NCI-H1417 treated with DMSO at 0.1 percent for 48 hours (cell line): ENCODE measurements around the gene GDPD4.

Experiments used
- DNase-seq: peaks from one replicate; lab custom pipeline; 2025; lab: John Stamatoyannopoulos, UW

The GDPD4 gene

DNA sequence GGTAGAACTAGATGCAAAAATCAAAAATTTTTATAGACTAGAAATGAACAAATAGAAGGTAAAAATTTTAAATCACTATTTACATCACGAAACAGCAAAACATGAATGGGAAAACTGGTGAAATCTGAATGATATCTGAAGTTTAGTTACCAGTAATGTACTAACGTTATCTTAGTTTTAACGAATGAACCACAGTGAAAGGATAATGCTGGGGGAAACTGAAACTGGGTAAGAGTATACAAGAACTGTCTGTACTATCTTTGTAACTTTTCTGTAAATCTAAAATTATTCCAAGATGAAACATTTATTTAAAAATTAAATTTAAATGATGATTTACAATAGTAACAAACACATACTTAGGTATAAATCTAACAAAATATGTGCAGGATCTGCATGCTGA lies 7.4 kb downstream of the GDPD4 start:
- no peak for DNase-seq

GRCh38 chr11:77289737-77290136 lies 11.7 kb downstream of the GDPD4 start:
- no peak for DNase-seq

GRCh38 chr11:77287615-77288273 lies 13.7 kb downstream of the GDPD4 start:
- DNase-seq = no peak

DNA sequence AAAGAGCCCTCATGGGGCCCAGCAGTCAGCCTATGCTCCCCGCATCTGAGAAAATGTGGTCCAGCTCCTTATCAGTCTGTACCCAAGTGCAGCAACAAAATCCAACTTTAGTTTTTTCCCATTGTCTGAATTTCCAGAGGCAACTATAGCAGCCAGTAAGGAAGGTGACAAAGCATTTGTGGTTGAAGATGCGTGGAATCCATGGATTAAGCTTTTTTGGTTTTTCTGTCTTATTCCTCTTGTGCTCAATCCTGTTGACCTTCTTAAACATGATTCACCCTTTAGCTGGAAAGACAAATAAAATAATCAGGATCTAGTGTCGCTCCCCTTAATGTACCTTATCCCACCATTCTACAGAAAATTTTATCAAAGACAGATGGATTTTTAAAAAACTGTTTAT lies 14.3 kb downstream of the GDPD4 start:
- DNase-seq = no peak

DNA sequence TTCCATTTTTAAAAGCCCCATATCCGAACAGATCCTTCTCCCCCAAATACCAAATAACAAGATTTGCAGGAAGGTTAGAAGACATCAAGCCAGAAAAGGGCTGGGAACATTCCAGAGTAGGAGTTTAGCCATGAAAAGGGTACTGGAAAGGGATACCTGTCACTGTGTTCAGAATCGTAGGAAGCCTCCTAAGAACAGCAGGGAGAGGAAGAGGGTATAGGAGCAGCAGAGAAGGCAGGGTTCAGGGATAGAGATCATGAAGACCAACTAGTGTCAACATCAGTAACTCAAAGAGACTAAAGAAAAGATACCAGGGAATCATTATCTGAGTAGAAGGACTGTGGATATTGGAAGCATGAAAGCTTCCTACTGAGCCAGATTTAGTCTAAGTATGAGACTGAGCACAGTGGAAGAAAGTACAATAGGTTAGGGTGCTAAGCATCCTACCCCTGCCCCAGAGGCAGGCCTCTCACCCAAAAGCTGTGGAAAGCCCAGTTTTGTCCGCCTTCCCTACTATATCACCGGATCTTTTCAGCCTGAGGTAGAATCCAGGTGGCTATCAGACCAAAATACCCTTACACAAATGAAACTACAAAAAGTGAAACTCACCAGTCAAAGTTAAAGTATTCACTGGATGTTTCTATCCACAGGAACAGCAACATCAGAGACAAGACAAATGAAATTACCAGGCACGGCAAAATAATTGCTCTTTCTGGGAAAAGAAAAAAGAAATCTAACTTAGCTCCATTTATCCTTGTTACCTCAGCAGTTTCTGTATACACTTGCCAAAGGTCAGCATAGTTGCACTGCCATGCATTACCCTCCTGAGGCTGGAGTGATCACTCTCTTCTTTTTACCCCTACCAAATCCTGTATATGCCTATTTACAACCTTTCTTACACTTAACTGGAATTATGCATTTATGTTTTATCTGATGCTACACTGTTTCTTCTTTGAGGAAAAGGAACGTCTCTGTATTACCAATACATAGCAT lies 16.7 kb downstream of the GDPD4 start:
- no peak for DNase-seq

DNA sequence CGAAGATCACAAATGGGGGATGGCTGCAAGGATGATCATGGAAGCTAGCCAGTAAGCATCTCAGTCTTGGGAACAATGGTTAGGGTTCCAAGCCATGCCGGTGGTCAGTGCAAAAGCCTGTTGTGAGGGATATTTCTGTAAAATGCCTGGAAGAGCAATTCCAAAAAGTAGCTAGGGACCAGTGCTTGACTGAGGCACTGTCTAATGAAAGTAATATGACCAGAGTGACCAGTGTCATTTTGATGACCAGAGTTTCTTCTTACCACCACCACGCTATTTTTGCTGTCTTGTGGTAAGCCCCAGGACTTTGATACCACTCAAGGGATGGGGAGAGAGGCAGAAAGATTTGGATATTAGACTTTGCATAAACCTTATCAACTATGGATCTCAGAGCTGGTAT lies 18.4 kb downstream of the GDPD4 start:
- no peak for DNase-seq

GRCh38 chr11:77278595-77279506 lies 22.6 kb downstream of the GDPD4 start:
- no peak for DNase-seq

DNA sequence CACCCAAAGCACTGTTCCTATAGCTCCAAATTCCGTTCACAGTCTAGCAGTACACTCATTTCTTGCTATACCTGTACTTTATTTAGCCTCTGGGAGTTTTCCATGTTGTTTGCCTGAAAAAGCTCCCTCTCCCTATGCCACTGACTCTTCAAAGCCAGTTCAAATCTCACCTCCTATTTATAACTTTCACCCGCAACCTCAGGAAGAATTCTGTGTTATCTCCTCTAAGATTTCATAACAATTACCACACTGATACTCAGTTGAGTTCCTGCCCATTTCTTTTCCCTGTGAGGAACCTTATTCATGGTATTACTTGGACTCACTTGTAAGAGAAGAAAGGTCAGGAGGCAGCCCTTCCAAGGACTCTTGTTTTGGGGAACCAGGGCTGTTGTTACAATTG lies 25.2 kb downstream of the GDPD4 start:
- DNase-seq = no peak

DNA sequence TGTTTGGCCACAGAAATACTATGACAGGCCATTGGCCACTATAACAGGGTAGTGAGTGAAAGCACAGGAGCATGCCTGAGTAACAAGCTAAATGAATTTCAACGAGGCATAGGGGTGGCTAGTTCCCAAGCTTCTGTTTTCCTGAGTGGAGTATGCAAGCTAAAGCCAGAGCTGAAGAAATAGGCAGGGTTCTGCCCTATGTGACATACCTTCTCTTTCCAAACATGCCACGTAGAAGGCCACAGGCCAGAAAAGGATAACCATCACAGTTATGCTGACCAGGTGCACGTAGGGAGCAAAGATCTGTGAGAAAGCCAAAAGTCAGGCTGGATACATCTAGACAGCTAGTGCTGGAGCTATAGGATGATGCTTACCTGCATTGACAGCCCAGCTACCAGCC lies 30.6 kb downstream of the GDPD4 start:
- DNase-seq = no peak

DNA sequence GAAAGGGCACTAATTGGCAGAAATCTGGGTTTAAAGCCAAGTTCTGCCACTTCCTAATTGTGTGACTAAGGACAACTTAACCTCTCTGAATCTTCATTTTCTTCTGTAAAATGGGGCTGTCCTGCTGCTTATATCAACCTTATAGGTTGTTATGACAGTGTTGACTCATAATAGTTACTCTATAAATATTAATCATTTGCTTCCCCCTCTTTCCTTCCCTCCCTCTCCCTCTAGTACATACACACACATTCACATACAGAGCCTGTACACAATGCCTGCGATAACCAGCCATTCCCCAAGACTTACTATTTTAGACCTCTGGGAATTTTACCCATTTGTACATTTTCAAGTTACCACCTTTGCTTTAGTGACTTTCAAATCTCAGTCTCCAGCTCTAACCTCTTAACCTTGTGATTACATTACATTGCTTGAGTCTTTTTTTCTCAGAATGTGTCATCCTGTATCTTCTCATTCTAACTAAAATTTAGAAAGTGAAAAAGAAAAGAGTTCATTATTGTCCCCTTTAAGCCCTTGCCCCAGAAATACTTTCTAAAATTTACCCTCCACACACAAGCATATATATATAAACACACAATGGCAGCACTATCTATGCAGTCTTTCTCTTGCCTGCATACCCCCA lies 31.9 kb downstream of the GDPD4 start:
- no peak for DNase-seq

GRCh38 chr11:77267962-77268361 lies 33.5 kb downstream of the GDPD4 start:
- DNase-seq = no peak

DNA sequence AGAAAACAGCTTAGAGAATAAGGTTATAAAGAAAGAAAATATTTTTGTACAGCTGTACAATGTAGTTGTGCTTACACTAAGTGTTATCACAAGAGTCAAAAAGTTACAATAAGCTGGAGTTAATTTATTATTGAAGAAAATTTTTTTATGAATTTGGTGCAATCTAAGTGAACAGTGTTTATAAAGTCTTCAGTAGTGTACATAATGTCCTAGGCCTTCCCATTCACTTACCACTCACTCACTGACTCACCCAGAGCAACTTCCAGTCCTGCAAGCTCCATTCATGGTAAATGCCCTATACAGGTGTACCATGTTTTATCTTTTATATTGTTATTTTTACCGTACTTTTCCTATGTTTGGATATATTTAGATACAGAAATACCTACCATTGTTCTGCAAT lies 34.7 kb downstream of the GDPD4 start:
- DNase-seq = no peak

DNA sequence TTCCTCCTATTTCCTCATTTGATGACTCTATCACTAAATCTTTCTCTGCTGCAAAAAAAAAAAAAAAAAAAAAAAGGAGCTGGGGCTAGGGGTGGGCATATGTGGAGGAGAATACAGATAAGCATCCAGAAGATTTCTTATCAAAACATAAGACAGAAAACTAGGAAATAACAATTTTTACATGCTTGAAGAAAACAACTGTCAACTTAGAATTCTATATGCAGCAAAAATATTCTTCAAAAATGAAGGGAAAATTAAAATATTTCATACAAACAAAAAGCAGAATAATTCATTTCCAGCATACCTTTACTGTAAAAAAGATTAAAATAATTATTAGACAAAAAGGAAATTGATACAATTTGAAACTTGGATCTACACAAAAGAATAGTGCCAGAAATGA lies 38.7 kb downstream of the GDPD4 start:
- DNase-seq = no peak

- DNase-seq = no peak
Measured at GRCh38 chr11:77259641-77260040, 41.8 kb downstream of the GDPD4 start.

DNA sequence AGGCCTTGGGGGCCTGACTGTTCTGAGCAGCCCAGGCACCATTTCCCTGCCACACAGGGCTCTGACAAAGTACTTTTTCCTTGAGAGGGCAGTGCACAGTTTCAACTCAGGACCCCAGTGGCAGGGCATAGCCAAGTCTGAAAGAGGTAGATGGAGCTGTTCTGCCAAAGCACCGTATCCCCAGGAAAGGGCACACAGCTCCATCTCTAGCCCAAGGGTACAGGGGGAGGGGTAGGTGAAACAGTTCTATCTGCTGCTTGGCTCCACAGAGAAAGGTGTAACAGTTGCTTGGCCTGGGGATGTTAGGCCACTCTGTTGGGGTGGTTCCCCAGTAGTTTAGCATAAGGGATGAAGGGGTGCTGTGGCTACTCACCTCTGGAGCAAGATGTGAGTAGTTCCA lies 47.8 kb downstream of the GDPD4 start:
- no peak for DNase-seq

DNA sequence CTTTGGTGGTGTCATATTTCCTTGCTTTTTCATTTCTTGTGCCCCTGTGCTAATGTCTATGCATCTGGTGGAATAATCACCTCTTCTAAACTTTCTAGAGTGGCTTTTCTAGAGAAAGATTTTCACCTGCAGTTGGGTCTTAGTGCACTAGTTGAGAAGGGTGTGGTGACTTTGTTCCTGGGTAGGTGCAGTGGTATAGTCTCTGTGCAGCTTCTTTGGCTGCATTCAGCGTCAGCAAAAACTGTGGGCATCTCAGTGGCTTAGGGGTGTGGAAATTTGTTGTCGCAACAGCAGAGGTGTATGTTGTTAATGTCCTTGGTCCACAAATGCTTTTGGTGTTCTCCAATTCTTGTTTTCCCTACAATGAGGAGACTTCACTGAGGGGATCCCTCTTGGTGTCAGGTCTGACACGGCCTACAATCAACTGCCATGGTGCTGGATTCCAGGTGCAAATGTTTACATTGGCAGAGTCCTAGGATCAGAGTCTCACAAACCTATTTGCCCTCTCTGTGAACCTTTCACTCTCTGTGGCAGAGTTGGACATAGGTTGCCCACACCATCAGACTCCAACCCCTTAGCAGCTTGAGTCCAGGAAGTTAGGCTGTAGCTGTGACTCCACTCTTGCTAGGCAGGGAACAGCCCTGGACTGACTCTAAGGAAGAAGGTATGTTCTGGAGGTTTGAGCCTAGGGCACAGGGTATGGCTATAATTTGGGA lies 48.8 kb downstream of the GDPD4 start:
- no peak for DNase-seq

DNA sequence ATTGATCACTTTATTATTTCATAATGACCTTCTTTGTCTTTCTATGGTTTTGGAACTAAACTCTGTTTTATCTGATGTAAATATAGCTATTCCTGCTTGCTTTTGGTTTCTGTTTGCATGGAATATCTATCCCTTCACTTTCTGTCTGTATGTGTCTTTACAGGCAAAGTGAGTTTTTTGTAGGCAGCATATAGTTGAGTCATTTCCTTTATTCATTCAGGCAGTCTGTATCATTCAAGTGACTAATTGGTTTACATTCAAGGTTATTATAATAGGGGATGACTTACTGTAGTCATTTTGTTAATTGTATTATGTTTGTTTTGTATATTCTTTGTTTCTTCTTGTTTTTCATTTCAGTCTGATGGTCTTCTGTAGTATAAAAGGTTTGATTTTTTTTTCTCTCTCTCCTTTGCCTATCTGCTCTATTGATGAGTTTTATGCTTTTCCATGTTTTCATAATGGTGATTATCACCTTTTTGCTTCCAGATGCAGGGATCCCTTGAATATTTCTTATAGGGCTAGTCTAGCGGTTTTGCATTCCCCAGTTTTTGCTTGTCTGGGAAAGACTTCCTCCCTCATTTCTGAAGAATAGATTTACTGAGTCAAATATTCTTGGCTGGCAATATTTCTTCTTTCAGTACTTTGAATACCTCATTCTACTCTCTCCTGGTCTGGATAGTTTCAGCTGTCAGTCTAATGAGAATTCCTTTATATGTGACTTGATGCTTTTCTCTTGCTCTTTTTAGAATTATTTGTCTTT lies 50.4 kb downstream of the GDPD4 start:
- DNase-seq = no peak

DNA sequence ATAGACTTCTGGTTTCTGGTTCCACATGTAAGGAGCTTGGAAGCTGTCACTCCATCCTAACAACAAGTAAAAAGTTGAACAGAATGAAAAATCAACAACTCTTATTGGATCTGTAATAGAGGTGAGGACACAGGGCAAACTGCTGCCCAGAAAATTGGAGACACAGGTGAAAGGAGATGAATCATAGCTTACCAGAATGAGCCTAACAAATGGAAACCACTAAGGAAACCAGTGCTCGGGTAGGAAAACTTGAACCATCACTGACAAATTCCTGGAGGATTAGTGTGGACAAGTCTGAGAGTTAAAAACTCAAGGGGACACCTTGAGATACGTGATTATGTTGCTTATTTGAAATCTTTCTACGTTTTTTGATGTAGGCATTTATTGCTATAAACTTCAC lies 52.1 kb downstream of the GDPD4 start:
- DNase-seq = no peak

- no peak for DNase-seq
Measured at GRCh38 chr11:77244277-77245027, 57.0 kb downstream of the GDPD4 start.

DNA sequence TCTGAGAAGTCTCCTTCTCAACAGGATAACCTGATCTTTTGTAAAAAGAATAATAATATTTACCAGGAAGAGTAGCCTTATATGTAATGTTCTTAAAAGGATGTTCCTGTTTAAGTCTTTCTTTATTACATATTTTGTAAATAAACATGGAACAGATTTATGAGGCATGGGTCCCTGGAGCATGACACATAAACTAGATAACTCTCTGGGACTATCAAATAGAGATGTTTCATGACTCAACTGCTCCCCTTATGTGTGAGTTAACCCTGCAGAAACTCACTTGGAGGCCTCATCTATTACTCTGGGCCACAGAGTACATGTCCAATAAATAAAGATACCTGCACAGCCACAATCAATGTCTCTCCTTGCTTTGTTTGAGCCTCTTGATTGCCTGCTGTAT lies 64.6 kb downstream of the GDPD4 start:
- no peak for DNase-seq
